Measurements from ENCODE around the gene AGBL1.

- no peak for TF ChIP-seq CTCF (IDR thresholded peaks at IDR 0.05; ENCODE audit: insufficient read depth, low read length, poor library complexity, severe bottlenecking)
- TF ChIP-seq EZH2phosphoT487 (conservative IDR thresholded peaks at IDR 0.05; ENCODE audit: low read length): no peak
Measured at GRCh38 chr15:87047203-87047965, 967.7 kb downstream of the AGBL1 start.

Data from SU-DHL-6 (cell line).